K562 (cell line): Measurements from ENCODE around the gene ZNF189. TPM values are rescaled to one million over a fixed set of nuclear protein-coding genes. Genes with fewer than 3 reads are reported as not detected.

ENCODE experiments used
- ARID2 ChIP-seq: fragments of 450-650 bp; IDR thresholded peaks from 2 replicates; pipeline ENCODE4 v1.6.1; 2017; ENCODE audit warnings: antibody characterized with exemption, mild to moderate bottlenecking
- CHD4 ChIP-seq: fragments of 200-600 bp; sonication (generic); IDR thresholded peaks from 3 replicates; pipeline ENCODE4 v1.6.1; 2012; ENCODE audit warnings: low read depth, mild to moderate bottlenecking, mixed read lengths, low read length, inconsistent platforms; ENCODE audit not compliant: insufficient read depth, insufficient replicate concordance, poor library complexity, severe bottlenecking
- CXXC5 ChIP-seq: fragments of 250-450 bp; sonication (Bioruptor Pico); IDR thresholded peaks from 2 replicates; pipeline ENCODE4 v1.8.0; 2022; ENCODE audit warnings: inconsistent platforms, mild to moderate bottlenecking, moderate library complexity
- MAFK ChIP-seq: IDR thresholded peaks from 2 replicates; pipeline ENCODE4 v1.6.1; 2011; ENCODE audit warnings: low read length, improper control_type of control experiment
- MAZ ChIP-seq, 2 experiments: fragments of 450-650 bp in 1 of 2; sonication (generic) in 1 of 2; formaldehyde crosslinking; IDR thresholded peaks in 1 of 2; conservative IDR thresholded peaks in 1 of 2; 2 replicates each; pipeline versions ENCODE4 v1.4.0 to v1.5.0; 2020; ENCODE audit warnings: mild to moderate bottlenecking in 1 of 2, missing genetic modification reagents in 1 of 2
- MEF2D ChIP-seq: conservative IDR thresholded peaks from 2 replicates; pipeline ENCODE4 v1.6.1; 2016; ENCODE audit warnings: low read depth, missing genetic modification characterization, missing compliant biosample characterization
- NCOA2 ChIP-seq, 2 experiments: fragments of 450-650 bp; IDR thresholded peaks; 2 replicates each; pipeline ENCODE4 v1.6.1; 2018; ENCODE audit warnings: mild to moderate bottlenecking in 2 of 2, moderate library complexity in 1 of 2; ENCODE audit not compliant: partially characterized antibody in 2 of 2
- NFIC ChIP-seq: fragments of 450-650 bp; IDR thresholded peaks from 2 replicates; pipeline ENCODE4 v1.6.1; 2017; ENCODE audit warnings: mild to moderate bottlenecking, inconsistent platforms
- SRSF7 ChIP-seq: fragments of 200-400 bp; formaldehyde crosslinking; optimal IDR thresholded peaks from 2 replicates; pipeline ENCODE3; 2017; ENCODE audit warnings: mild to moderate bottlenecking, low read depth, low read length
- XRCC3 ChIP-seq: fragments of 450-650 bp; IDR thresholded peaks from 2 replicates; pipeline ENCODE4 v1.6.1; 2017; ENCODE audit warnings: mild to moderate bottlenecking, moderate library complexity
- ZBTB17 ChIP-seq: fragments of 450-650 bp; formaldehyde crosslinking; IDR thresholded peaks from 2 replicates; pipeline ENCODE4 v1.4.0; 2020; ENCODE audit warnings: mild to moderate bottlenecking
- ZNF232 ChIP-seq: sonication (generic); formaldehyde crosslinking; IDR thresholded peaks from 2 replicates; pipeline ENCODE4 v1.8.0; 2022; ENCODE audit warnings: mild to moderate bottlenecking, missing genetic modification reagents
- ZNF830 ChIP-seq: fragments of 250-450 bp; sonication (Bioruptor Pico); IDR thresholded peaks from 2 replicates; pipeline ENCODE4 v1.5.0; 2021; ENCODE audit warnings: mild to moderate bottlenecking
- polyA plus RNA-seq, 8 experiments: library from polyadenylated mRNA; depleted of rRNA in 4 of 8; stranded (reverse) in 5 of 8; unstranded in 3 of 8; fragments of >200 nt; fragmentation: Nextera tagmentation in 2 of 8; fragmentation: Illumina TruSeq in 1 of 8; extraction: Ambion mirVana in 2 of 8; extraction: Trizol in 1 of 8; gene quantifications; 2 replicates each; pipeline versions ENCODE4 v1.2.1 to v1.2.3, GENCODE V29; 2011 to 2014; ENCODE audit warnings: inconsistent platforms in 1 of 8, missing spikeins in 1 of 8
- total RNA-seq, 7 experiments: library from RNA; depleted of rRNA in 6 of 7; stranded (reverse); fragments of >200 nt in 6 of 7; fragmentation: Illumina TruSeq in 2 of 7; extraction: Trizol in 2 of 7; gene quantifications; 2 replicates each; pipeline versions ENCODE4 v1.2.1 to v1.2.3, GENCODE V29; 2011 to 2021; ENCODE audit warnings: low replicate concordance in 1 of 7
- TF ChIP-seq, protein P1 (sequence below), 2 experiments: fragments of 450-650 bp; IDR thresholded peaks; 2 replicates each; pipeline ENCODE4 v1.6.1; 2018; ENCODE audit warnings: mild to moderate bottlenecking in 2 of 2, low read depth in 1 of 2; ENCODE audit not compliant: partially characterized antibody in 2 of 2
- TF ChIP-seq, protein P2 (sequence below): sonication (generic); formaldehyde crosslinking; IDR thresholded peaks from 2 replicates; pipeline ENCODE4 v1.8.0; 2022; ENCODE audit warnings: missing genetic modification reagents, mild to moderate bottlenecking, borderline replicate concordance
- TF ChIP-seq, protein P3 (sequence below): fragments of 250-450 bp; sonication (Bioruptor Pico); IDR thresholded peaks from 2 replicates; pipeline ENCODE4 v1.8.0; 2021; ENCODE audit warnings: borderline replicate concordance, mild to moderate bottlenecking, moderate library complexity; ENCODE audit not compliant: poor library complexity, severe bottlenecking
- TF ChIP-seq, protein P4 (sequence below): IDR thresholded peaks from 2 replicates; pipeline ENCODE4 v1.6.1; 2014; ENCODE audit warnings: antibody characterized with exemption

Gene ZNF189
- total and polyA plus RNA-seq, 9 of the 15 experiments (the other 6 are each of a cell fraction or from before 2014, with no cell fraction given): 2.4 to 15.3 (median 6.4) TPM

DNA sequence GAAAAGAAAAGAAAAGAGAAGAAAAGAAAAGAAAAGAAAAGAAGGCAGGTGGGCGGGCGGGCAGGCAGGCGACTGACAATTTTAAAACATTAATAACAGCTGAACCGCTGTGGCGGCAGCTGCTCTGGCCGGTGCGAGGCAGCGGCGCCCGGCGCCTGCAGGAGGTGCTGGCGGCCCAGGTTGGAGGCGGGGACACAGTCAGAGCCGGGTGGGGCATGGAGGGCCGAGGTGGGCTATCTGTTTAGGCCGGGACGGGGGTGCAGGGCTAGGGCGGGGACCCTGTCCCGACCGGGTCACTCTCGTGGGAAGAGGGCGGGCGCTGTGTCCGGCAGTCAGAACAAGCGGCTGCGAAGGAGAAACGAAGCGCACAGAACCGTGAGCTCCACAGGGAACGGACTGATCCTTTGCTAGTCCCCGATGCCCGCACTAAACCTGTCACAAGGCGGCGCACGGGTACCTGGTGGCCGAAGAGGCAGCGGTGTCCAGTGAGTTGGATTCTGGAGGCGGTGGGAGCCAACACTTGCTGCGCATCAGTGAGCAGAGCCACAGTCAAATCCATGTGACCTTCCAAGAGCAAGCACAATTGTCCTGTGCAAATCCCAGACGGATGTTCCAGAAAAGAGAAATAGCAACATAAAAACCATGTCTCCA is 50.5 kb downstream of the ZNF189 start (continued):
- TF ChIP-seq, protein P1, sequence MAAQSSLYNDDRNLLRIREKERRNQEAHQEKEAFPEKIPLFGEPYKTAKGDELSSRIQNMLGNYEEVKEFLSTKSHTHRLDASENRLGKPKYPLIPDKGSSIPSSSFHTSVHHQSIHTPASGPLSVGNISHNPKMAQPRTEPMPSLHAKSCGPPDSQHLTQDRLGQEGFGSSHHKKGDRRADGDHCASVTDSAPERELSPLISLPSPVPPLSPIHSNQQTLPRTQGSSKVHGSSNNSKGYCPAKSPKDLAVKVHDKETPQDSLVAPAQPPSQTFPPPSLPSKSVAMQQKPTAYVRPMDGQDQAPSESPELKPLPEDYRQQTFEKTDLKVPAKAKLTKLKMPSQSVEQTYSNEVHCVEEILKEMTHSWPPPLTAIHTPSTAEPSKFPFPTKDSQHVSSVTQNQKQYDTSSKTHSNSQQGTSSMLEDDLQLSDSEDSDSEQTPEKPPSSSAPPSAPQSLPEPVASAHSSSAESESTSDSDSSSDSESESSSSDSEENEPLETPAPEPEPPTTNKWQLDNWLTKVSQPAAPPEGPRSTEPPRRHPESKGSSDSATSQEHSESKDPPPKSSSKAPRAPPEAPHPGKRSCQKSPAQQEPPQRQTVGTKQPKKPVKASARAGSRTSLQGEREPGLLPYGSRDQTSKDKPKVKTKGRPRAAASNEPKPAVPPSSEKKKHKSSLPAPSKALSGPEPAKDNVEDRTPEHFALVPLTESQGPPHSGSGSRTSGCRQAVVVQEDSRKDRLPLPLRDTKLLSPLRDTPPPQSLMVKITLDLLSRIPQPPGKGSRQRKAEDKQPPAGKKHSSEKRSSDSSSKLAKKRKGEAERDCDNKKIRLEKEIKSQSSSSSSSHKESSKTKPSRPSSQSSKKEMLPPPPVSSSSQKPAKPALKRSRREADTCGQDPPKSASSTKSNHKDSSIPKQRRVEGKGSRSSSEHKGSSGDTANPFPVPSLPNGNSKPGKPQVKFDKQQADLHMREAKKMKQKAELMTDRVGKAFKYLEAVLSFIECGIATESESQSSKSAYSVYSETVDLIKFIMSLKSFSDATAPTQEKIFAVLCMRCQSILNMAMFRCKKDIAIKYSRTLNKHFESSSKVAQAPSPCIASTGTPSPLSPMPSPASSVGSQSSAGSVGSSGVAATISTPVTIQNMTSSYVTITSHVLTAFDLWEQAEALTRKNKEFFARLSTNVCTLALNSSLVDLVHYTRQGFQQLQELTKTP (IDR thresholded peaks at IDR 0.05; ENCODE audit: low read depth in 1 of 2, partially characterized antibody in 2 of 2): no peak
- TF ChIP-seq NFIC (no peak), ZBTB17 (CRISPR knock-in tag) (no peak), XRCC3 (no peak), MAZ (CRISPR knock-in tag; conservative IDR thresholded peaks at IDR 0.05 in 1 of 2, IDR thresholded peaks at IDR 0.05 in 1 of 2) (peak in 1 of 2 experiments; percentile 64; a peak in 3 of 4 replicates), ZNF830 (CRISPR knock-in tag) (no peak), CHD4 (no peak), SRSF7 (no peak), NCOA2 (IDR thresholded peaks at IDR 0.05; ENCODE audit: partially characterized antibody in 2 of 2) (no peak), CXXC5 (CRISPR knock-in tag) (no peak), ZNF232 (CRISPR knock-in tag) (no peak), MAFK (no peak), ARID2 (no peak), MEF2D (no peak)
- TF ChIP-seq, protein P2, sequence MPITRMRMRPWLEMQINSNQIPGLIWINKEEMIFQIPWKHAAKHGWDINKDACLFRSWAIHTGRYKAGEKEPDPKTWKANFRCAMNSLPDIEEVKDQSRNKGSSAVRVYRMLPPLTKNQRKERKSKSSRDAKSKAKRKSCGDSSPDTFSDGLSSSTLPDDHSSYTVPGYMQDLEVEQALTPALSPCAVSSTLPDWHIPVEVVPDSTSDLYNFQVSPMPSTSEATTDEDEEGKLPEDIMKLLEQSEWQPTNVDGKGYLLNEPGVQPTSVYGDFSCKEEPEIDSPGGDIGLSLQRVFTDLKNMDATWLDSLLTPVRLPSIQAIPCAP (CRISPR knock-in tag): no peak
- TF ChIP-seq, protein P3, sequence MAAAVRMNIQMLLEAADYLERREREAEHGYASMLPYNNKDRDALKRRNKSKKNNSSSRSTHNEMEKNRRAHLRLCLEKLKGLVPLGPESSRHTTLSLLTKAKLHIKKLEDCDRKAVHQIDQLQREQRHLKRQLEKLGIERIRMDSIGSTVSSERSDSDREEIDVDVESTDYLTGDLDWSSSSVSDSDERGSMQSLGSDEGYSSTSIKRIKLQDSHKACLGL (CRISPR knock-in tag): no peak
- TF ChIP-seq, protein P4, sequence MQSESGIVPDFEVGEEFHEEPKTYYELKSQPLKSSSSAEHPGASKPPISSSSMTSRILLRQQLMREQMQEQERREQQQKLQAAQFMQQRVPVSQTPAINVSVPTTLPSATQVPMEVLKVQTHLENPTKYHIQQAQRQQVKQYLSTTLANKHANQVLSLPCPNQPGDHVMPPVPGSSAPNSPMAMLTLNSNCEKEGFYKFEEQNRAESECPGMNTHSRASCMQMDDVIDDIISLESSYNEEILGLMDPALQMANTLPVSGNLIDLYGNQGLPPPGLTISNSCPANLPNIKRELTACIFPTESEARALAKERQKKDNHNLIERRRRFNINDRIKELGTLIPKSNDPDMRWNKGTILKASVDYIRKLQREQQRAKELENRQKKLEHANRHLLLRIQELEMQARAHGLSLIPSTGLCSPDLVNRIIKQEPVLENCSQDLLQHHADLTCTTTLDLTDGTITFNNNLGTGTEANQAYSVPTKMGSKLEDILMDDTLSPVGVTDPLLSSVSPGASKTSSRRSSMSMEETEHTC: no peak
